Hepatocyte (in vitro differentiated cells): ENCODE measurements around the gene TNFRSF14. TPM values are rescaled to one million over a fixed set of nuclear protein-coding genes. Genes with fewer than 3 reads are reported as not detected.
A peak's percentile ranks its signal among the peaks of the same experiment; 100 is the strongest.

Source experiments
- DNase-seq: peaks from one replicate; pipeline ENCODE4 v3.0.0-alpha.2; 2016; ENCODE audit warnings: low spot score
- H2AFZ ChIP-seq: fragments of 200-600 bp; sonication (generic); 2 replicates; pipeline ENCODE4 v1.6.0; 2016; ENCODE audit warnings: antibody characterized with exemption, mild to moderate bottlenecking
- H3K27ac ChIP-seq: fragments of 200-600 bp; sonication (generic); 2 replicates; pipeline ENCODE4 v1.5.1; 2016; ENCODE audit warnings: mild to moderate bottlenecking
- H3K27me3 ChIP-seq: fragments of 200-600 bp; sonication (generic); 2 replicates; pipeline ENCODE4 v1.6.1; 2016
- H3K36me3 ChIP-seq: fragments of 200-600 bp; sonication (generic); replicated peaks from 2 replicates; pipeline ENCODE4 v1.5.1; 2016; ENCODE audit warnings: low read depth; ENCODE audit not compliant: insufficient read depth
- H3K4me1 ChIP-seq: fragments of 200-600 bp; sonication (generic); 2 replicates; pipeline ENCODE4 v1.5.1; 2016; ENCODE audit warnings: mild to moderate bottlenecking, moderate library complexity; ENCODE audit not compliant: insufficient read depth
- H3K4me2 ChIP-seq: fragments of 200-600 bp; sonication (generic); 2 replicates; pipeline ENCODE4 v1.6.0; 2016
- H3K4me3 ChIP-seq: fragments of 200-600 bp; sonication (generic); 2 replicates; pipeline ENCODE4 v1.5.1; 2016; ENCODE audit warnings: mild to moderate bottlenecking
- H3K79me2 ChIP-seq: fragments of 200-600 bp; sonication (generic); 2 replicates; pipeline ENCODE4 v1.6.0; 2017; ENCODE audit warnings: mild to moderate bottlenecking
- H3K9me2 ChIP-seq: fragments of 200-600 bp; sonication (generic); replicated peaks from 2 replicates; pipeline ENCODE4 v1.6.0; 2017; ENCODE audit warnings: mild to moderate bottlenecking; ENCODE audit not compliant: insufficient read depth
- H3K9me3 ChIP-seq: fragments of 200-600 bp; sonication (generic); 2 replicates; pipeline ENCODE4 v1.5.1; 2016; ENCODE audit warnings: low read depth, mild to moderate bottlenecking
- H4K20me1 ChIP-seq: fragments of 200-600 bp; sonication (generic); 2 replicates; pipeline ENCODE4 v1.6.0; 2016; ENCODE audit warnings: mild to moderate bottlenecking; ENCODE audit not compliant: insufficient read depth, poor library complexity, severe bottlenecking
- CTCF ChIP-seq: fragments of 200-600 bp; sonication (generic); IDR thresholded peaks from 2 replicates; pipeline ENCODE4 v1.5.1; 2016; ENCODE audit warnings: antibody characterized with exemption, mild to moderate bottlenecking; ENCODE audit not compliant: poor library complexity
- EZH2 ChIP-seq: fragments of 200-600 bp; sonication (generic); IDR thresholded peaks from 2 replicates; pipeline ENCODE4 v1.6.1; 2016; ENCODE audit warnings: antibody characterized with exemption, mild to moderate bottlenecking, borderline replicate concordance
- EZH2phosphoT487 ChIP-seq: fragments of 200-600 bp; sonication (generic); IDR thresholded peaks from one replicate; pipeline ENCODE4 v1.6.1; 2018; ENCODE audit warnings: antibody characterized with exemption, mild to moderate bottlenecking, low read depth, moderate library complexity; ENCODE audit not compliant: unreplicated experiment, severe bottlenecking
- WGBS: methylation state at CpG from one replicate; pipeline ENCODE4 v1.1.6; 2016; ENCODE audit warnings: low lambda C conversion rate; ENCODE audit errors: missing lambda C conversion rate; 5-methylcytosine and 5-hydroxymethylcytosine counted together
- polyA plus RNA-seq: library from polyadenylated mRNA; unstranded; fragments of >200 nt; fragmentation: Nextera tagmentation; extraction: Ambion mirVana; gene quantifications from 2 replicates; pipeline ENCODE4 v1.2.1, GENCODE V29; 2016
- total RNA-seq: library from RNA; depleted of rRNA; stranded (reverse); fragments of >200 nt; gene quantifications from 2 replicates; pipeline ENCODE4 v1.2.3, GENCODE V29; 2014

The TNFRSF14 gene
- total and polyA plus RNA-seq, 2 experiments from 2014 or later = 5.3 to 6.1 TPM

DNA sequence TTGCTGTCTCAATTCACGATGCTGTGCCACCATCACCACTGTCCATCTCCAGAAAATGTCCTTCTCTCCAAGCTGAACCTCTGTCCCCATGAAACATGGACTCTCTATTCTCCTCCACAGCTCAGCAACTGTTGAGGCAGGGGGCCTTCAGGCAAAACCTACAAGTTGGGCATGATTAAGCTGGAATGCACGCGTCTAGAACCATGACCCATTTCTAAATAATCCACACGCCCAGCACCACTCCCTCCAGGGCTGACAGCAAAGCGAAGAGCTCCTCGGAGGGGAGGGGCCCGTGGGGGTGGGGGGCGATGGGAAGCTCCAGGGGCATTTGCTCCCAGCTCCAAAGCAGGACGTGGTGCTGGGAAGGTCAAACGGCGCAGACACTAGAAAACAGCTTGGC is 22.8 kb upstream of the TNFRSF14 start:
- 67% methylated on average over 11 of the region's 11 CpGs for WGBS
- no peaks in the 10 kb centered on the region for H3K9me2 ChIP-seq
- H4K20me1 ChIP-seq = no peaks in the 10 kb centered on the region
- H3K27ac ChIP-seq = no peak overlapping the region
- H3K27me3 ChIP-seq = peaks cover 39% of the 10 kb centered on the region
- TF ChIP-seq EZH2phosphoT487 (no peak), EZH2 (no peak), CTCF (no peak)
- peaks cover 21% of the 10 kb centered on the region for H3K4me1 ChIP-seq
- no peak overlapping the region for H3K4me2 ChIP-seq
- H3K9me3 ChIP-seq = no peaks in the 10 kb centered on the region
- no peaks in the 10 kb centered on the region for H3K36me3 ChIP-seq
- H3K79me2 ChIP-seq = no peaks in the 10 kb centered on the region
- no peak overlapping the region for H3K4me3 ChIP-seq
- no peak overlapping the region for H2AFZ ChIP-seq
- DNase-seq = no peak

DNA sequence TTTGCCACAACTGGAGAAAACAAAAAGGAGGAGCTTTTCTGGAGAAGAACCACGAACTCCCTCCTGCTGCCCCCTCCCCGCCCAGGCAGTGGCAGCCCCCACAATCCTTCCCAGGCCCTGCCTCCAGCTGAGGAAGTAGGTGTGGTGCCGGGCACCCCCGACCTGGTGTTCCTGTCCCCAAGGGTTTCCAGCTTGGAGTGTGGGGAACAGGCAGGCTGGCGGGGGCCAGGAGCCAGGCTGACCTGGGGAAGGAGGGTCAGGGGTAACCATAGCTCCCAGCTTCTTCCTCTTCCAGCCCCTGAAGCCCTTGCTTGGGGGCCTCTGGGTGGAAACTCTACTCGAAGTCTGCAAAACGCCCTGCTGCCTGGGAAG is 21.9 kb upstream of the TNFRSF14 start:
- Histone ChIP-seq H4K20me1 (no peaks in the 10 kb centered on the region), H3K4me3 (no peak overlapping the region), H3K27me3 (peaks cover 30% of the 10 kb centered on the region), H3K27ac (no peak overlapping the region), H3K79me2 (no peaks in the 10 kb centered on the region), H2AFZ (no peak overlapping the region), H3K9me3 (no peaks in the 10 kb centered on the region), H3K36me3 (no peaks in the 10 kb centered on the region), H3K4me2 (no peak overlapping the region), H3K9me2 (no peaks in the 10 kb centered on the region), H3K4me1 (peaks cover 16% of the 10 kb centered on the region)
- 53% methylated on average over 6 of the region's 7 CpGs for WGBS
- DNase-seq = no peak
- TF ChIP-seq CTCF (no peak), EZH2 (no peak), EZH2phosphoT487 (no peak)

DNA sequence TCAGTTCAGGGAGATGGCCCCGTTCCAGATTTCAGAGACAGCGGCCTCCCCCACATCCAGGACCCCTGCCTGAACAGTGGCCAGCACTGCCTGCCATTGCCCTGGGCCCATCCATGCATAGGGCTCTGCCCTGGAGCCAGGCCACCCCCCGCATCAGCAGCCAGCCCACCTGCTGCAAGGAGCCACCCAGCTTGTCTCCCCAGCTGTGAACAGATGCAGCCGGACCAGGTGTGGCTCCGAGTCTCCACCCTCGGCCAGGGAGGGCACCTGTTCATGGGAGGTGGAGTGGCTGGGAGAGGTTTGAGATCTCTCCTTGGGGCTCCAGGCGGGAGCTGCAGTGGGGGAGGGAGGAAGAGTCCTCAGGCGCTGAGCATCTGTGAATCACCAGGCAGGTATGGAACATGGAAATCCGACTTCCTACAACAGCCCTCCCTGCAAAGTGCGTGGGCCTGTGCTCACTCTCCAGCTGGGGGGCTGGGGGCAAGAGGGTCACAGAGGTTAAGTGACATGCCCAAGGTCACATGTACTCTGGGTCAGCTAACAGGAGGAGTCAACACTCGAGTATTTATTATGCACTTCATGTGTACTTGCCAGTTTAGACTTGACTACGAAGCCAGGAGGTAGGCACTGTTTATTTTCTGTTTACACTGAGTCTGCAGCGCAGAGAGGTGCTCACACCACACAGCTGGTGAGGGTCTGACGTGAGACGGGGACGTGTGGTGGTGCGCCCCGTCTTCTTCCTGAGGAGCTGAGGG is 21.3 kb upstream of the TNFRSF14 start:
- Histone ChIP-seq H4K20me1 (no peaks in the 10 kb centered on the region), H3K79me2 (no peaks in the 10 kb centered on the region), H3K9me2 (no peaks in the 10 kb centered on the region), H3K4me3 (no peak overlapping the region), H3K4me1 (peaks cover 14% of the 10 kb centered on the region), H3K27ac (no peak overlapping the region), H3K36me3 (no peaks in the 10 kb centered on the region), H3K27me3 (peaks cover 28% of the 10 kb centered on the region), H3K4me2 (no peak overlapping the region), H2AFZ (no peak overlapping the region), H3K9me3 (no peaks in the 10 kb centered on the region)
- WGBS = 39% methylated on average over 17 of the region's 18 CpGs
- peak; percentile 77 for DNase-seq
- TF ChIP-seq EZH2phosphoT487 (no peak), CTCF (no peak), EZH2 (no peak)
